Measurements from ENCODE around the gene KAZALD1.
A peak's percentile ranks its signal among the peaks of the same experiment; 100 is the strongest.

Gene KAZALD1

DNA sequence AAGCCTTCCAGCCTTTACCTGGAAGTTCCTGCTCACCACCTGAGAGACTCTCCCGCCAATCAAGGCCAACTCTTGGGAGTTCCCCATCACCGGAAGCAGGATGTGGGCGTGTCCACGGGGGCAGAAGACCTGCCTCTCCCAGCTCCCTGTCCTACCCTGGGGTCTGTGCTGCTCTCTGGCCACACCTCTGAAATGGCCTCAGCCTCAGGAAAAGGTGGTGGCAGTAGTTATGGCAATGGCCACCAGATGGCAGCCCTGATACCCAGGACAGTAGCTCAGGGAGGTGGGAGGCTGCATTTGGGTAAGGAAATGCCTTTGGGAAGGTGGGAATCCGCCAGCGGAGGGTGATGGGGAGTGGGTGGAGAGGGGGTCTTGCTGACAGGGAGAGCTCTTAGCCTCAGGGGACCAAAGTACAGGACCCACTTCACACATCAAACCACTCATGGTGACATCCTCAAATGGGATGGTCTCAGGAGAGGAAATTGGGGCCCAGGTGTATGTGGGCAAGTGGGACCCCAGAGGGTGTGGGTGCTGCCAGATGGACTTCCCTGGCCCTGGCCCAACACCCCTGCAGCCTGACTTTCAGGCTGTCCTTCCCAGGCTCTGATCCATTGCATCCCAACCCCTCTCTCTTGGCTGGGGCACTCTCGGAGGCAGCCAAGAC is 33.9 kb downstream of the KAZALD1 start:
- DNase-seq: peak; percentile 57

DNA sequence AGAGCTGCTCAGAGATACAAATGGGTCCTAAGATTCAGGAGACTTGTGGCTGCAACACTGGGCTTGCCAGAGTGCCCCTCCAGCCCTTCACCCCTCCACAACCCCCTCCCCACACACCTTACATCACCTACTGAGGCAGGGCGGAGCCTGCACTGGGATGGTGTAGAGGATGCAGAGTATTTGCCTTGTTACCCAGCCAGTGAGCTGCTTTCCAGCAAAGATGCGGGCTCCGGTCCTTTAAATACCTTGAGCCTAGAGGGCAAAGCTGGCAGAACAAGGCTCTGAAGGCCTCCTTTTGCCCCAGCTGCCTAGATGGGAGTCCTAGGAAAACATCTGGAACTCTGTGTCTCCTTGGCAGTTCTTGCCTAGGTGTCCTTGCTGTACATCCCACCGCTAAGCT is 34.6 kb downstream of the KAZALD1 start:
- no peak for DNase-seq

DNA sequence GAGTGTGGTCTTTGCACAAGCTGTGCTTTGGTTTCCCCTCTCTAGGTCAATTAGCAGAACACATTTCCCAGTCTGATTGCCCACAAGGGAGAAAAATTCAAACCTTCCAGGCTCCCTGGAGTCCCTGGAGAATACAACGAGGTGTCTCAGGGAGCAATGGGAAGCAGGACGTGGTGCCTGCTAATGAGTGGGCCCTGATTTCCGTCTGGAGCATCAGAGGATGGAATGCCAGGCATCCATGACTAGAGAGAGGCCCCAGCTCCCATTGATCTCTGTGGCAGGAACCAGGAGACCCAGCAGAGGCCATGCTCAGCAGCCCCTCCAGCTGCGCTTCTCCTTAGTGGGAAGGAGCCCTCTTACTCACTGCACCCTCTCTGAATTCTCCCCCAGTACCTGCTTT is 36.1 kb downstream of the KAZALD1 start:
- DNase-seq: no peak

DNA sequence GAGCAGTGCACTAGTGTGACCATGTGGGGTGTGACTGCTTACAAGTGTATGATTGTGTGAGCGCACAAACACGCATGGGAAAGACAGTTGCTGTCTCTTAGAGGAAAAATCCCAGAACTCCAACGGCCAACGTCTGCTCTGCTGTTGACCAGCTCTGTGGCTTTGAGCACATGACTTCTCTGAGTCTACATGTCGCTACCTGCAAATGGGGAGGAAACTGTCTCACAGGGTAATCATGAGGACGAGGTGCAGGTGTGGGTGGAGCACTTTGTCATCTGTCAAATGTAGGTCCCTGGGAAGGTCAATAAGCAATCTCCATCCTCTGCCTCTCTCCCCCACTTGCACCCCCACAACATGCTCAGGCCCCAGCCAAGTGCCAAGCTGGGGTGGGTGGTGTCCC is 38.1 kb downstream of the KAZALD1 start:
- DNase-seq: no peak

DNA sequence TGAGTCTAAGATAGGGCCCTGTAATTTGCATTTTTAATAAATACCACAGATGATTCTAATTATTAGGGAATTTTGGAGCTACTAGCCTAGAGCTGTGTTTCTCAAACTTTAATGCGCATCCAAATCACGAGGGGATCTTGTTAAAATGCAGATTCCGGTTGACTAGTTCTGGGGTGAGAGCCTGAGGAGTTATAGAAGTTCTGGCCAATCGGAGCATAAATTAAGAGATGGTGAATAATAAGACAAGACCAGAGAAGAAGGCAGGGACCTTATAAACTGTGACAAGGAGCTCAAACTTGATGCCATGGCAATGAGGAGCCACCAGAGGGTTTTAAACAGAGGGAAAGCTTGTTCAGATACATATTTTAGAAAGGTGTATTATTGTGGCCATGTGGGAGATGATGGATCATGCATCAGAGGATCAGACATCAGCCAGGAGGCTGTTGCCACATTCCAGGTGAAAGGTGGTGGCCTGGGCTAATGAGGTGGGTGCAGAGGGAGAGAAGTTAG is 39.6 kb downstream of the KAZALD1 start:
- DNase-seq: no peak

DNA sequence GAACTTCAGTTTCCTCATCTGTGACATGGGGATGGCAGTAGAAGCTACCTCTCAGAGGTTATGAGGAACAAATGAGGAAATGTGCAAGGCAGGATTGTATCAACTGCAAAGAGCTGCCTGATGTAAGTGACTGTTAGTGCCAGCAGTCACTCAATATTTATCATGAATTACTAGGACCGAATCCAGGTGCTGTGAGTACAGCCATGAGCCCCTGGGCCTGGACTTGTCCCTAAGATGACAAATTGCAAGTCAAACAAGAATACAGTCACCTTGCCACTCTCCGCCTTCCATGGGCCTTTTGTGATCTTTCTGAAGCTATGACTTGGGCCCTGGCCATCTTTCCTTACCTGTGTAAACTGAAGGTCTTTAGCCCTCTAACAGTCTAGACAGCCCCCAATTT is 41.6 kb downstream of the KAZALD1 start:
- DNase-seq: no peak

DNA sequence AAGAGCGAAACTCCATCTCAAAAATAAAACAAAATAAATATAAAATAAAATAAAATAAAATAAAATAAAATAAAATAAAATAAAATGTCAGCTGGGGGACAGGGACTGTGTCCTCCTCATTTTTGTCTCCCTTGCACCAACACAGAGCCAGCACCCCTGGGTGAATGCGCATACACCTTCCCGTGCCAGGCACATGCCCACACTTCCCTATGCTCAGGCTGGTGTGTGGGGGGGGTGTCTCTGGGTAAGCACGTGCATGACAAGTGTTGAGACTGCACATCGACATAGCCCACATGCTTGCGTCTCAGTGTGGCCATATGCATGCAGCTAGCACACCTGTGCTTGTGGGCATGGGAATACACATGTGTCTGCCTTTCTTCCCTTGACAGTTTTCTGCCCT is 44.6 kb downstream of the KAZALD1 start:
- DNase-seq: no peak

DNA sequence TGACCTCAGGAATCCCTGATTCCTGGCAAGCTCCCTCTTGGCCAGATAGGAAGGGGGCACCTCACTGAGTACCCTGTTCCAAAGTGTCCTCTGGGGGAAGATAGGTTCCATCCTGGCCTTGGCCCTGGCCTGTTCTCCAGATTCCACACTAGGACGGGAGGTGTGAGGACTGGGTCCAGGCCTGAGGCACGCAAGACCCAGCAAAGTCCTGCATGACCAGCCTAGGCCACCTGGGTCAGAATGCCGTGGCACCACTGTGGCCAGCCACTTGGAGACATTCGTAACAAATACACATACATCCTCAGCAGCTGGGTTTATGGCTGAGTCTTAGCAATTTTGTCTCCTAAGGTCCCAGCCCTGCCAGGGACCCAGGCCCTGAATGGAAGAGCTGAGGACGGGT is 46.0 kb downstream of the KAZALD1 start:
- DNase-seq: no peak

DNA sequence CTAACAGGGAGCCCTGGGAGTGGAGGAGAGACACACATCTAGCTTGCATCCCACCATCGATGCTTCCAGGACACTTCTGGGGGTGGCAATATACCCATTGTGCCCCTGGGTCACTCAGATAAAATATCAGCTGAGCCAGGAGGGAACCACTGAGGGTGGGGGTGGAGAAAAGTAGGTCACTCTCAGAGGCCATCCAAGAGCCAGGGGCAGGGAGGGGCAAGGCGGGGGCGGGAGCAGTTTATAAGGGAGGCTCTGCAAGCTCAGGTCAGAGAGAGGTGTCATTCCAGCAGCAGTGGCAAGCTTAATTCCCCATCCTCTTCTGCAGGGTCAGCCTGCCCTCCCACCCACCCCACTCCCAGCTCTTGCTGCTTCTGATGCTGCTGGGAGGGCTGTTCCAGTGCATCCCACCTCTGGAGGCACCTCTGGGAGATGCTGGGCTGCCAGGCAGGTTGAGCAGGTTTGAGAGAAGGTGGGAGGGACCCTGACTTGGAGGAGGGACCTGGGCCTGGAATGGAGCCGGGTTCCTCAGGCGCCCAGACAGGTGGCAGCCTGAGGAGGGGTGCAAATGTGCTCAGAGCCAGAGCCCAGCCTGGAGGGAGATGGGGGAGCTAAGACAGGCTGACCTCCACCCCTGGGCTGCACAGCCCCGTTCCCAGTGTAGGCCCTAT is 49.2 kb downstream of the KAZALD1 start:
- no peak for DNase-seq

DNA sequence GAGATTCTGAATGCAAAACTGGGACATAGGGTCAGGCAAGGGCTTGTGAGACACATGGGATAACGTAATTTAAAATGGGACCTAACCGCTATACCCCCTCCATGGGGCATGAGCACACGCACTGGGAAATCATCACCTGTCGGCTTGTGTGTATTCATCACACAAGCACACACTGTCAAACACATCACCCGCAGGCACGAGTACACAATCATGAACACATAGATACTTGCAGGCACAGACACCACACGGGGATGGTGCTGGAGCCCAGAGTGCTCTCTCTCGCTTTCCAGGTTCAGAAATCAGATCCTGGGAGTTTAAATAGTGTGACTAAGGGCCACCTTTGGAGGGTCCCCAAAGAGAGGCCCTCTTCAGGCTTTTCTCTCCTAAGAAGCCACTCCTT is 49.8 kb downstream of the KAZALD1 start:
- DNase-seq: no peak

DNA sequence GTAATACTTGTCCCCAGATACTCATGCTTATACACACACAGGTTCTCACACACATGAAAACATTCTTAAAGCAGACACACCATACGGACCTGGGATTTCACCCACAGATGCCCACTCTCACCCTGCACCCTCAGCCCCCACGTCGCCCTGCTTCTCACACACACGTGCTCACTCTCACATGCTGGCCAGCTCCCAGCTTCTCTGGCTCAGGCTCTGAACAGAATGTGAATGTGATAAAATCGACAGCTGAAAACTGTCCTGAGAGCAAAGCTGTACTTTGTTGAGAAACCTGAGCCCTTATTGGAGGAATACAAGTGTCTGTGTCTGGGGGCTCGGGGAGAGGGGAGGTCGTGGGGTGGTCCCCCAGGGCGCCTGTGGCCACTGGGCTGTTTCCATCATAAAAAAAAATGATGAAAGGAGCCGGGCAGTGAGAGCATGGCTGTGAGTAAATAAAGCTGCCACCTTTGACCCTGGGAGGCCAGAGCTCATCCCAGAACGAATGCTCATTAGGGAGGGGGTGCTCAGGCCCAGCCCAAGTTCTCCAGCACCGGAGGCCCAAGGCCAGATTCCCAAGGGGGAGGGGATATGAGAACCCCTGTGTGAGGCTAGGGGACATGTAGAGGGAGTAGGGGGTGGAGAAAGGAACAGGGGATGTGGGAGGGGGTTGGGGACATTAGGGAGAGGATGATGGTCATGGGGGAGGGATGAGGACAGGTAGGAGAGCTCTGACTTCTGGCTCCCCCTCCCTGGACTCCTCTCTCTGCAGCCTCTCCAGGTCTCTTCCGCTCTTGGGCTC is 51.2 kb downstream of the KAZALD1 start:
- DNase-seq: no peak

DNA sequence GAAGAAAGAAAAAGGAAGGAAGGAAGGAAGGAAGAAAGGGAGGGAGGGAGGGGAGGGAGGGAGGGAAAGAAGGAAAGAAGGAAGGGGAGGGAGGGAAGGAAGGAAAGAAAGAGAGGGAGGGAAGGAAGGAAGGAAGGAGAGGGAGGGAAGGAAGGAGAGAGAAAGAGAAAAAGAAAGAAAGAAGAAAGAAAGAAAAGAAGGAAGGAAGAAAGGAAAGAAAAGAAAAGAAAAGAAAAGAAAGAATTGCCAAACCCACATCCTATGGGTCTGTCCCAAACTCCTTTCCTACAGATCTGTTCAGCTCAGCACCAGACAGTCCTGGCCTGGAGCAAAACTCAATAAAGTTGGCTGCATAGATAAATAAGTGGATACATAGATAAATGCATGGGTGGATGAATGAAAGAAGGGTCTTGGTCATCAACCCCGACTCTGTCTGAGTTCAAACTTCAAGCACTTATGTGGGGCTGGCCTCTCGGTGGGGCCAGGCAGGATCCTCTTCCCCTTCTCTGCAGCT is 52.2 kb downstream of the KAZALD1 start:
- no peak for DNase-seq

DNA sequence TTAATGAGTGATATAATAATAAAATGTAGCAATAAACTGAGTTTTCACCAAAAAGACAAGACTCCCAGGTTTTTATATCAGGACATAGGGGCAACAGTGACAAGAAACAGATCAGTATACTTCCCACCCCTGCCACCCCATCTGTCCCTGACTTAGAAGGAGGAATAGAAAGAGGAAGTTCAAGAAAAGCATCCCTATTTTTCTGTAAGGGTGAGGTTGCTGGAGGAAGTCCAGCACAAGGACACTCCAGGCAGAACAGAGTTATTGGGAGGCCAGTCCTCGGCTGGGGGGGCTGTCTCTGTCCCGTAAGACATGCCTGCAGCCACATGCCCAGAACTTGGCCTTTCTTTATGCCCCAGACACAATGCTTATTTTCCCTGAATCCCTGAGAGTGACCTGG is 52.9 kb downstream of the KAZALD1 start:
- no peak for DNase-seq

Measured in T-helper 9 cell (primary cell).